Osteoblast (primary cell): ENCODE data around the gene GTF2A1. TPM values are rescaled to one million over a fixed set of nuclear protein-coding genes. Genes with fewer than 3 reads are reported as not detected.

ENCODE experiments used
- DNase-seq: peaks from one replicate; pipeline ENCODE4 v3.0.0; 2011; ENCODE audit warnings: low spot score, mixed read lengths; ENCODE audit not compliant: insufficient read length; ENCODE audit errors: missing footprints
- H2AFZ ChIP-seq: 2 replicates; pipeline ENCODE4 v1.6.0; 2011; ENCODE audit warnings: mild to moderate bottlenecking, low read length
- H3K27ac ChIP-seq: 2 replicates; pipeline ENCODE4 v1.5.1; 2011; ENCODE audit warnings: mild to moderate bottlenecking, low read depth, low read length, moderate library complexity
- H3K27me3 ChIP-seq: 2 replicates; pipeline ENCODE4 v1.6.0; 2012; ENCODE audit warnings: mild to moderate bottlenecking, control low read depth, inconsistent platforms, low read length, moderate library complexity; ENCODE audit not compliant: insufficient read depth
- H3K36me3 ChIP-seq: 2 replicates; pipeline ENCODE4 v1.5.1; 2011; ENCODE audit warnings: mild to moderate bottlenecking, low read length, control low read depth, moderate library complexity; ENCODE audit not compliant: insufficient read depth
- H3K4me1 ChIP-seq: 2 replicates; pipeline ENCODE4 v1.5.1; 2011; ENCODE audit warnings: mild to moderate bottlenecking, low read length, control low read depth, moderate library complexity; ENCODE audit not compliant: insufficient read depth
- H3K4me2 ChIP-seq: 2 replicates; pipeline ENCODE4 v1.6.0; 2011; ENCODE audit warnings: mild to moderate bottlenecking, low read length; ENCODE audit not compliant: insufficient read depth
- H3K4me3 ChIP-seq: fragments of 200-600 bp; sonication (generic); 3 replicates; pipeline ENCODE4 v1.5.1; 2012; ENCODE audit warnings: mild to moderate bottlenecking, low read length, inconsistent platforms; ENCODE audit not compliant: insufficient read depth
- H3K79me2 ChIP-seq: 2 replicates; pipeline ENCODE4 v1.6.0; 2012; ENCODE audit warnings: mild to moderate bottlenecking, low read length, control low read depth, inconsistent platforms; ENCODE audit not compliant: insufficient read depth
- H3K9me3 ChIP-seq: 2 replicates; pipeline ENCODE4 v1.5.1; 2011; ENCODE audit warnings: low read depth, low read length, control low read depth
- H4K20me1 ChIP-seq: 2 replicates; pipeline ENCODE4 v1.6.0; 2012; ENCODE audit warnings: mild to moderate bottlenecking, low read length, control low read depth; ENCODE audit not compliant: insufficient read depth
- total RNA-seq: library from RNA; depleted of rRNA; stranded (reverse); fragments of >200 nt; gene quantifications from 2 replicates; pipeline ENCODE4 v1.2.3, GENCODE V29; 2012
- TF ChIP-seq, protein P1 (sequence below): IDR thresholded peaks from 2 replicates; pipeline ENCODE4 v1.5.1; 2011; ENCODE audit warnings: mild to moderate bottlenecking, low read depth, low read length, moderate library complexity; ENCODE audit errors: extremely low read depth

GTF2A1 gene
- total RNA-seq, 1 donor, result 35.8 TPM

DNA sequence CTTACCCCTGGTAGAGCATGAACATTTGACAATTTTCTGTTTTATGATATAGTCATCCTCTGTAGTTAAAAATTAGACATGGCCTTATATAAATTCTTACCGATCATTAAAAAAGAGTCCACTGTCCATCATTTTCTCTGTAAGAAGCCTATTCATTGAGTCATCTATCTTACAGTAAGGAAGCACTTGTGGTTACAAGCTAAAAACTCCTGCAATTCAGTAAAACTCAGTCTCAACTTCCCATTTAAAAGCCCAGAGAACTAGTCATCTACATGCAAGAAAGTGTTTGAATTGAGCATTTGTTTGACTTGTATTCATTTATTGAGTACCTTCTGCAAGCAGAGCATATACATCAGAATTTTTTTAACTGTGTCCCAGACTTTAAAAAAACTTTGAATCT lies 63.3 kb downstream of the GTF2A1 start:
- Histone ChIP-seq H3K36me3 (no peaks in the 10 kb centered on the region), H3K27me3 (no peaks in the 10 kb centered on the region), H4K20me1 (no peaks in the 10 kb centered on the region), H3K4me1 (no peaks in the 10 kb centered on the region), H3K4me3 (no peak overlapping the region), H3K27ac (no peak overlapping the region), H3K79me2 (no peaks in the 10 kb centered on the region), H2AFZ (no peak overlapping the region), H3K9me3 (no peaks in the 10 kb centered on the region), H3K4me2 (no peak overlapping the region)
- TF ChIP-seq, protein P1, sequence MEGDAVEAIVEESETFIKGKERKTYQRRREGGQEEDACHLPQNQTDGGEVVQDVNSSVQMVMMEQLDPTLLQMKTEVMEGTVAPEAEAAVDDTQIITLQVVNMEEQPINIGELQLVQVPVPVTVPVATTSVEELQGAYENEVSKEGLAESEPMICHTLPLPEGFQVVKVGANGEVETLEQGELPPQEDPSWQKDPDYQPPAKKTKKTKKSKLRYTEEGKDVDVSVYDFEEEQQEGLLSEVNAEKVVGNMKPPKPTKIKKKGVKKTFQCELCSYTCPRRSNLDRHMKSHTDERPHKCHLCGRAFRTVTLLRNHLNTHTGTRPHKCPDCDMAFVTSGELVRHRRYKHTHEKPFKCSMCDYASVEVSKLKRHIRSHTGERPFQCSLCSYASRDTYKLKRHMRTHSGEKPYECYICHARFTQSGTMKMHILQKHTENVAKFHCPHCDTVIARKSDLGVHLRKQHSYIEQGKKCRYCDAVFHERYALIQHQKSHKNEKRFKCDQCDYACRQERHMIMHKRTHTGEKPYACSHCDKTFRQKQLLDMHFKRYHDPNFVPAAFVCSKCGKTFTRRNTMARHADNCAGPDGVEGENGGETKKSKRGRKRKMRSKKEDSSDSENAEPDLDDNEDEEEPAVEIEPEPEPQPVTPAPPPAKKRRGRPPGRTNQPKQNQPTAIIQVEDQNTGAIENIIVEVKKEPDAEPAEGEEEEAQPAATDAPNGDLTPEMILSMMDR, result no peak
- no peak for DNase-seq

DNA sequence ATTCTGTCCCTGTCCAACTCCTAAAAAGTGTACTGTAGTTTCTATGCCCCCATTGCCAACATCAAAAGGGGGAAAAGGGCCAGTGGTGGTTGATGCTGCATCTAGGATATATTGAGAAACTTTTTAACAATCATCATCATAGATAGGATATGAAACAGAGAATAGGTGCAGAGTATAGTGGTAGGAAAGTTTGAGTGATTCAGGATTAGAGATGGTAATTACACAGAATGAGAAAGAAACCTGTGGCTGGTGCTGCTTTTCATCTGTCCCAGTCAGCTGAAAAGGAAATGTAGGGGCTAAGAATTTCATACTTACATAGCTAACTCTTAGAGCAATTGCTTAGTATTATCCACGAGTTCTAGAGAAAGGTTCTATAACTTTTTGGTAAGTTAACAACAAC lies 67.6 kb downstream of the GTF2A1 start:
- Histone ChIP-seq H3K4me1 (no peaks in the 10 kb centered on the region), H3K27me3 (no peaks in the 10 kb centered on the region), H3K79me2 (no peaks in the 10 kb centered on the region), H3K4me3 (no peak overlapping the region), H2AFZ (no peak overlapping the region), H3K27ac (no peak overlapping the region), H3K9me3 (no peaks in the 10 kb centered on the region), H4K20me1 (no peaks in the 10 kb centered on the region), H3K36me3 (no peaks in the 10 kb centered on the region), H3K4me2 (no peak overlapping the region)
- TF ChIP-seq, protein P1, result no peak
- DNase-seq, result no peak

DNA sequence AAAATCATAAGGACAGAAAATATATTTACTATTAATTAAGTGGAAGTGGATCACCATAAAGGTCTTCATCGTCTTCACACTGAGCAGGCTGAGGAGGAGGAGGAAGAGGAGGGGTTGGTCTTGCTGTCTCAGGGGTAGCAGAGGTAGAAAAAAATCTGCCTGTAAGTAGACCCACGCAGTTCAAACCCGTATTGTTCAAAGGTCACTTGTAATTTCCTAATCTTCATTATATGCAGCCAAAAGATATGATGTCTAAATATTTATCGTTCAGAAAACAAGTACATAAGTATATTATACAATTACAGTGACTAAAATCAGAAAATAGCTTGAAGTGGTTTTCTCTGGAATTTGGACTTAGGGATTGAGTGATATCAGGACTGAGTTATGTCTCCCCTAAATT lies 72.1 kb downstream of the GTF2A1 start:
- Histone ChIP-seq H3K9me3 (no peaks in the 10 kb centered on the region), H3K27ac (no peak overlapping the region), H3K4me1 (no peaks in the 10 kb centered on the region), H2AFZ (no peak overlapping the region), H4K20me1 (no peaks in the 10 kb centered on the region), H3K79me2 (no peaks in the 10 kb centered on the region), H3K4me3 (no peak overlapping the region), H3K4me2 (no peak overlapping the region), H3K36me3 (no peaks in the 10 kb centered on the region), H3K27me3 (no peaks in the 10 kb centered on the region)
- TF ChIP-seq, protein P1, result no peak
- no peak for DNase-seq

DNA sequence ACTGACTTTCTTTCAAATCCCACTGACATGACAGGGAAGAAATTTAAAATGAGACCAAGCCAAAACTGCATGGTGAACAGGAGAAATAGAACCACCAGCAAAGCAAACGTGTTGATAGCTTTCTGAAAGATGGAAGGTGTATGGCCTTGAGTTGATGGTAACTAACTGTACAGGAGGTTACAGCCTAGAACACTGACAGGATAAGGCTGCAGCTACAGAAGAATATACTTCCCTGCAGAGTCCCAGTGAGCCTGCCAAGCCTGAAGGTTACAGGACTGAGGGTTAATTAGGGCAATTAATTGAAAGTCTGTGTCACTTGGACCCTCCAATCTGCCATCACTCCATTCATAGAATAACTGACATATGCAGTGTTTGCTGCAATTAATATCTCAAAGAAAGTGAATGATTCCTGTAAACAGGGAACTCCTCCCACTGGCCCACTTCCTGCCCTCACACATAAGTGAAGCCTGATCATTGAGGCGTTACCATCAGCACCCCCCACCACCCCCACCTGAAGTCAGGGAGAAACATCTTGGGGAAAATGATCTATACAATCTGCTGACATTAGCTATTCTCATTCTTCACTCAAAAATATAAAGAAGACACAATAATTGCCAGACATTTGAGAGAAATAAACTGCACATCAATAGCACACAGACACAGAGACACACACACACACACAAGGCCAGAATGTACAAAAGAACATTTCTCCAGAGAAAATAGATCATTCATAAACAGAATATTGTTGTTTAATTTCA lies 73.4 kb downstream of the GTF2A1 start:
- Histone ChIP-seq H3K9me3 (no peaks in the 10 kb centered on the region), H3K27me3 (no peaks in the 10 kb centered on the region), H3K4me3 (no peak overlapping the region), H2AFZ (no peak overlapping the region), H3K4me1 (no peaks in the 10 kb centered on the region), H3K79me2 (no peaks in the 10 kb centered on the region), H3K36me3 (no peaks in the 10 kb centered on the region), H3K27ac (no peak overlapping the region), H4K20me1 (no peaks in the 10 kb centered on the region), H3K4me2 (no peak overlapping the region)
- DNase-seq, result no peak
- TF ChIP-seq, protein P1, result no peak
